ENCODE results near the gene FAM185A.
"Not testable (repeated sequence)": the region's sequence is repeated elsewhere in the genome, so short reads cannot be mapped to it uniquely, and the experiment has no call there.

Gene FAM185A

GRCh38 chr7:102832674-102833073 is 83.9 kb downstream of the FAM185A start:
- DNase-seq (ENCODE audit: low read depth): no peak

- no peak for DNase-seq (ENCODE audit: low read depth)
Observed at GRCh38 chr7:102833343-102833742, 84.5 kb downstream of the FAM185A start.

GRCh38 chr7:102834466-102834865 is 85.7 kb downstream of the FAM185A start:
- no peak for DNase-seq (ENCODE audit: low read depth)

GRCh38 chr7:102834999-102835398 is 86.2 kb downstream of the FAM185A start:
- DNase-seq (ENCODE audit: low read depth): peak; percentile 4

- no peak for DNase-seq (ENCODE audit: low read depth)
Observed at GRCh38 chr7:102836191-102836919, 87.6 kb downstream of the FAM185A start.

GRCh38 chr7:102836977-102837376 is 88.2 kb downstream of the FAM185A start:
- DNase-seq (ENCODE audit: low read depth): no peak

- no peak for DNase-seq (ENCODE audit: low read depth)
Observed at GRCh38 chr7:102837802-102838201, 89.0 kb downstream of the FAM185A start.

GRCh38 chr7:102838572-102839101 is 89.8 kb downstream of the FAM185A start:
- DNase-seq (ENCODE audit: low read depth): not testable (repeated sequence)

GRCh38 chr7:102840404-102840803 is 91.6 kb downstream of the FAM185A start:
- no peak for DNase-seq (ENCODE audit: low read depth)

- DNase-seq (ENCODE audit: low read depth): no peak
Observed at GRCh38 chr7:102841290-102841689, 92.5 kb downstream of the FAM185A start.

- DNase-seq (ENCODE audit: low read depth): no peak
Observed at GRCh38 chr7:102842284-102842683, 93.5 kb downstream of the FAM185A start.

- DNase-seq (ENCODE audit: low read depth): no peak
Observed at GRCh38 chr7:102843850-102844249, 95.1 kb downstream of the FAM185A start.

- DNase-seq (ENCODE audit: low read depth): no peak
Observed at GRCh38 chr7:102845346-102845745, 96.5 kb downstream of the FAM185A start.

GRCh38 chr7:102849079-102849478 is 100.3 kb downstream of the FAM185A start:
- no peak for DNase-seq (ENCODE audit: low read depth)

- no peak for DNase-seq (ENCODE audit: low read depth)
Observed at GRCh38 chr7:102849538-102849937, 100.7 kb downstream of the FAM185A start.

GRCh38 chr7:102856036-102856435 is 107.2 kb downstream of the FAM185A start:
- no peak for DNase-seq (ENCODE audit: low read depth)
